ENCODE measurements around the gene DNASE2B.

The DNASE2B gene

GRCh38 chr1:84368441-84368840 lies 29.8 kb upstream of the DNASE2B start:
- no peak overlapping the region for H3K4me3 ChIP-seq (IDR thresholded peaks at IDR 0.05; ENCODE audit: insufficient read depth, low read depth, low read length)
- no peak overlapping the region for H3K9ac ChIP-seq
- H4K20me1 ChIP-seq (ENCODE audit: insufficient read depth), result no peaks in the 10 kb centered on the region
- no peaks in the 10 kb centered on the region for H3K79me2 ChIP-seq (ENCODE audit: insufficient read depth, low read depth)
- no peak overlapping the region for H3K4me2 ChIP-seq
- H3K27me3 ChIP-seq (ENCODE audit: insufficient read depth, low read depth), result no peaks in the 10 kb centered on the region
- no peak overlapping the region for H3K27ac ChIP-seq
- no peaks in the 10 kb centered on the region for H3K4me1 ChIP-seq (ENCODE audit: low read depth, poor library complexity, severe bottlenecking)
- H3K36me3 ChIP-seq (ENCODE audit: insufficient read depth), result no peaks in the 10 kb centered on the region
- H2AFZ ChIP-seq (ENCODE audit: low read depth), result no peak overlapping the region
- no peak for TF ChIP-seq CTCF (conservative IDR thresholded peaks at IDR 0.05; ENCODE audit: low read depth, low read length)

DNA sequence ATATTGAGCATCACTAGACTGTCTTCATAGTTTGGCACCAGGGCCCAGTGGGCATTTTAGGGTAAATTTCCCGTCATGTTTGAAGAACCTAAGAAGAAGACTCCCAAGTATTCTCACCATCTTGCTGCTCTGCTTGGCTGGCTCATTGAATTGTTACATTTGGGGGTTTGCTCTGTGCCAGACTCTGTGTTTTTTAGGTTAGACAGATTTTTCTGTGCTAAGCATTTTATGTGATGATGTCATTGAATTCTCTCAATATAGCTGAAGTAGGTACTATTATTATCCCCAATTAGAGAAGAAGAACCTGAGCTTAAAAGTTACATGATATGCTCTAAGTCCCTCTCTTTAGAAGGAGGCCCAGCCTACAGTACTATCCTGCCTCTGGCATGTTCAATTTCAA lies 28.0 kb upstream of the DNASE2B start:
- Histone ChIP-seq H2AFZ (ENCODE audit: low read depth) (no peak overlapping the region), H3K27ac (no peak overlapping the region), H3K79me2 (ENCODE audit: insufficient read depth, low read depth) (no peaks in the 10 kb centered on the region), H3K4me1 (ENCODE audit: low read depth, poor library complexity, severe bottlenecking) (no peaks in the 10 kb centered on the region), H4K20me1 (ENCODE audit: insufficient read depth) (no peaks in the 10 kb centered on the region), H3K27me3 (ENCODE audit: insufficient read depth, low read depth) (no peaks in the 10 kb centered on the region), H3K4me3 (IDR thresholded peaks at IDR 0.05; ENCODE audit: insufficient read depth, low read depth, low read length) (no peak overlapping the region), H3K36me3 (ENCODE audit: insufficient read depth) (no peaks in the 10 kb centered on the region), H3K9ac (no peak overlapping the region), H3K4me2 (no peak overlapping the region)
- TF ChIP-seq CTCF (conservative IDR thresholded peaks at IDR 0.05; ENCODE audit: low read depth, low read length), result no peak

GRCh38 chr1:84370831-84371394 lies 27.4 kb upstream of the DNASE2B start:
- Histone ChIP-seq H4K20me1 (ENCODE audit: insufficient read depth) (no peaks in the 10 kb centered on the region), H3K4me2 (no peak overlapping the region), H3K9ac (no peak overlapping the region)

DNA sequence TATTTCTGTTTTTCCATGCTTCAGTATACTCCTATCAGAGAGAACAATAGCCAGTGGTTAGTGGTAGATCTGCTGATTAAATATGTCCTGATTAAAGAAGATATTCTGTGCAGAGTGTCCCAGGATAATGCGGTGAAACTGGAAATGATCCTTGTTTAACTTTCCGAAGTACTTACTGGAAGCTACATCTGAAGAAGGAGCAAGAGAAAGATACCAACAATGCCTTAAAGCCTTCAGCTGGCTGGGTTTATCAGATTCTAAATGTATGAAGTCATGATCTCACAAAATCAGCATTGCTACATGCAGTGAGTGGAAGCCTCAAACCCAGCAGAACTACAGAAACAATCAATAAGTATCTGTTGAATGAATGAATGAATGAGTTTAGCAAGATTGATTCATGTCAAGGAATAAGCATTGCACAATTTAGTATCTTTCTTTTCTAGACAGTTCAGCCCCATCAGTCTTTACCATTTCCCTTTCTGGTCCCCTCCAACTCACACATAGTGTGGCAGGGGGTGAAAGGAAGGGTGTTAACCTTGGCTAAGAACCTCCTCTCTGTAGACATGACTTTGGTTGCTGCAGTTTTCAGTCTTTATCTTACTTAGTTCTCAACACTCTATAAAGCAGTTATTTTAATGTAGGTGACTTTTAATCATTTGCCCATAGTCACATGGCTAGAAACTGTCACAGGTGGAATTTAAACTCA lies 24.7 kb upstream of the DNASE2B start:
- Histone ChIP-seq H2AFZ (ENCODE audit: low read depth) (no peak overlapping the region), H3K27me3 (ENCODE audit: insufficient read depth, low read depth) (no peaks in the 10 kb centered on the region), H3K79me2 (ENCODE audit: insufficient read depth, low read depth) (no peaks in the 10 kb centered on the region), H3K36me3 (ENCODE audit: insufficient read depth) (no peaks in the 10 kb centered on the region), H3K27ac (no peak overlapping the region), H3K4me3 (IDR thresholded peaks at IDR 0.05; ENCODE audit: insufficient read depth, low read depth, low read length) (no peak overlapping the region), H4K20me1 (ENCODE audit: insufficient read depth) (no peaks in the 10 kb centered on the region), H3K4me2 (no peak overlapping the region), H3K9ac (no peak overlapping the region), H3K4me1 (ENCODE audit: low read depth, poor library complexity, severe bottlenecking) (no peaks in the 10 kb centered on the region)
- TF ChIP-seq CTCF (conservative IDR thresholded peaks at IDR 0.05; ENCODE audit: low read depth, low read length), result no peak

More at GRCh38 chr1:84370831-84371394, 27.4 kb upstream of the DNASE2B start:
- Histone ChIP-seq H3K79me2 (ENCODE audit: insufficient read depth, low read depth) (no peaks in the 10 kb centered on the region), H3K4me3 (IDR thresholded peaks at IDR 0.05; ENCODE audit: insufficient read depth, low read depth, low read length) (no peak overlapping the region), H2AFZ (ENCODE audit: low read depth) (no peak overlapping the region), H3K27ac (no peak overlapping the region), H3K36me3 (ENCODE audit: insufficient read depth) (no peaks in the 10 kb centered on the region), H3K27me3 (ENCODE audit: insufficient read depth, low read depth) (no peaks in the 10 kb centered on the region), H3K4me1 (ENCODE audit: low read depth, poor library complexity, severe bottlenecking) (no peaks in the 10 kb centered on the region)
- no peak for TF ChIP-seq CTCF (conservative IDR thresholded peaks at IDR 0.05; ENCODE audit: low read depth, low read length)
